ENCODE data around the gene BLOC1S5.

Gene BLOC1S5

GRCh38 chr6:8084586-8084985 is 20.4 kb upstream of the BLOC1S5 start:
- Histone ChIP-seq H4K91ac (ENCODE audit: low read length) (no peak overlapping the region), H3K14ac (ENCODE audit: low read length in 2 of 2) (no peak overlapping the region), H2AK5ac (ENCODE audit: low read length, severe bottlenecking) (peak overlapping the region; percentile 39), H2BK15ac (ENCODE audit: low read depth, poor library complexity, severe bottlenecking) (no peak overlapping the region), H3K36me3 (ENCODE audit: control insufficient read depth in 1 of 2, insufficient read depth in 2 of 2, low read depth in 1 of 2, low read length in 2 of 2) (peaks cover 20 to 30% of the 10 kb centered on the region in 2 experiments), H3K4me1 (ENCODE audit: control insufficient read depth, insufficient read depth, low read depth, low read length) (peaks cover 7% of the 10 kb centered on the region), H3K9ac (ENCODE audit: low read length) (peak overlapping the region; percentile 77), H3K79me1 (replicated peaks; ENCODE audit: low read length, poor library complexity, severe bottlenecking) (peaks cover 11% of the 10 kb centered on the region), H2BK5ac (ENCODE audit: low read depth, low read length, poor library complexity, severe bottlenecking) (peak overlapping the region; percentile 31), H3K18ac (ENCODE audit: low read depth in 1 of 2, low read length in 2 of 2) (no peak overlapping the region), H2AFZ (ENCODE audit: low read depth, low read length) (no peak overlapping the region), H3K4ac (ENCODE audit: low read depth in 1 of 2, low read length in 2 of 2) (no peak overlapping the region), H3K23ac (ENCODE audit: low read length in 2 of 2) (no peak overlapping the region), H3K27me3 (ENCODE audit: control insufficient read depth in 1 of 2, insufficient read depth in 1 of 2, low read length in 2 of 2) (no peaks in the 10 kb centered on the region), H3K27ac (ENCODE audit: low read length, poor library complexity, severe bottlenecking) (peak overlapping the region; percentile 96), H2BK120ac (ENCODE audit: low read depth, low read length) (no peak overlapping the region), H3K4me2 (ENCODE audit: low read length, poor library complexity, severe bottlenecking) (no peak overlapping the region), H3K9me3 (ENCODE audit: control insufficient read depth, low read length) (no peaks in the 10 kb centered on the region), H2BK12ac (ENCODE audit: low read length in 2 of 2) (peak overlapping the region in 1 of 2 experiments; percentile 80), H4K8ac (ENCODE audit: low read length) (no peak overlapping the region), H3K4me3 (ENCODE audit: insufficient read depth in 1 of 2, low read depth in 1 of 2, low read length in 2 of 2) (no peak overlapping the region)
- peak; percentile 49 for DNase-seq
- no CpG with 5 or more reads among the region's 4 CpGs for WGBS

GRCh38 chr6:8082954-8083858 is 19.0 kb upstream of the BLOC1S5 start:
- no peak overlapping the region for H3K23ac ChIP-seq (ENCODE audit: low read length in 2 of 2)
- H3K36me3 ChIP-seq (ENCODE audit: control insufficient read depth in 1 of 2, insufficient read depth in 2 of 2, low read depth in 1 of 2, low read length in 2 of 2): peaks cover 12 to 16% of the 10 kb centered on the region in 2 experiments
- peak; percentile 90 for DNase-seq
- no peaks in the 10 kb centered on the region for H3K9me3 ChIP-seq (ENCODE audit: control insufficient read depth, low read length)
- H3K4me2 ChIP-seq (ENCODE audit: low read length, poor library complexity, severe bottlenecking): no peak overlapping the region
- no peak overlapping the region for H3K14ac ChIP-seq (ENCODE audit: low read length in 2 of 2)
- 28% methylated on average over 10 of the region's 11 CpGs for WGBS
- H3K4me3 ChIP-seq (ENCODE audit: insufficient read depth in 1 of 2, low read depth in 1 of 2, low read length in 2 of 2): no peak overlapping the region
- H2AK5ac ChIP-seq (ENCODE audit: low read length, severe bottlenecking): peak overlapping the region; percentile 64
- H3K79me1 ChIP-seq (replicated peaks; ENCODE audit: low read length, poor library complexity, severe bottlenecking): peaks cover 8% of the 10 kb centered on the region
- H3K18ac ChIP-seq (ENCODE audit: low read depth in 1 of 2, low read length in 2 of 2): peak overlapping the region in 1 of 2 experiments; percentile 2
- no peak overlapping the region for H4K8ac ChIP-seq (ENCODE audit: low read length)
- H2BK15ac ChIP-seq (ENCODE audit: low read depth, poor library complexity, severe bottlenecking): no peak overlapping the region
- no peaks in the 10 kb centered on the region for H3K27me3 ChIP-seq (ENCODE audit: control insufficient read depth in 1 of 2, insufficient read depth in 1 of 2, low read length in 2 of 2)
- peak overlapping the region; percentile 77 for H3K9ac ChIP-seq (ENCODE audit: low read length)
- H4K91ac ChIP-seq (ENCODE audit: low read length): no peak overlapping the region
- H2BK12ac ChIP-seq (ENCODE audit: low read length in 2 of 2): peak overlapping the region; percentile 28 to 37
- H3K27ac ChIP-seq (ENCODE audit: low read length, poor library complexity, severe bottlenecking): peak overlapping the region; percentile 96
- H2BK5ac ChIP-seq (ENCODE audit: low read depth, low read length, poor library complexity, severe bottlenecking): no peak overlapping the region
- H3K4me1 ChIP-seq (ENCODE audit: control insufficient read depth, insufficient read depth, low read depth, low read length): peaks cover 10% of the 10 kb centered on the region
- H2AFZ ChIP-seq (ENCODE audit: low read depth, low read length): no peak overlapping the region
- H2BK120ac ChIP-seq (ENCODE audit: low read depth, low read length): no peak overlapping the region
- H3K4ac ChIP-seq (ENCODE audit: low read depth in 1 of 2, low read length in 2 of 2): no peak overlapping the region

GRCh38 chr6:8082572-8082953 is 18.4 kb upstream of the BLOC1S5 start:
- peak overlapping the region; percentile 96 for H3K27ac ChIP-seq (ENCODE audit: low read length, poor library complexity, severe bottlenecking)
- no peak overlapping the region for H2AFZ ChIP-seq (ENCODE audit: low read depth, low read length)
- 100% methylated on average over 1 of the region's 1 CpG for WGBS
- H2BK12ac ChIP-seq (ENCODE audit: low read length in 2 of 2): no peak overlapping the region
- H2BK5ac ChIP-seq (ENCODE audit: low read depth, low read length, poor library complexity, severe bottlenecking): no peak overlapping the region
- no peak overlapping the region for H3K18ac ChIP-seq (ENCODE audit: low read depth in 1 of 2, low read length in 2 of 2)
- H2AK5ac ChIP-seq (ENCODE audit: low read length, severe bottlenecking): peak overlapping the region; percentile 64
- H3K4me1 ChIP-seq (ENCODE audit: control insufficient read depth, insufficient read depth, low read depth, low read length): peaks cover 12% of the 10 kb centered on the region
- H3K27me3 ChIP-seq (ENCODE audit: control insufficient read depth in 1 of 2, insufficient read depth in 1 of 2, low read length in 2 of 2): no peaks in the 10 kb centered on the region
- peaks cover 7 to 10% of the 10 kb centered on the region in 2 experiments for H3K36me3 ChIP-seq (ENCODE audit: control insufficient read depth in 1 of 2, insufficient read depth in 2 of 2, low read depth in 1 of 2, low read length in 2 of 2)
- no peak overlapping the region for H2BK120ac ChIP-seq (ENCODE audit: low read depth, low read length)
- no peak overlapping the region for H2BK15ac ChIP-seq (ENCODE audit: low read depth, poor library complexity, severe bottlenecking)
- no peaks in the 10 kb centered on the region for H3K9me3 ChIP-seq (ENCODE audit: control insufficient read depth, low read length)
- peaks cover 4% of the 10 kb centered on the region for H3K79me1 ChIP-seq (replicated peaks; ENCODE audit: low read length, poor library complexity, severe bottlenecking)
- no peak overlapping the region for H3K4me2 ChIP-seq (ENCODE audit: low read length, poor library complexity, severe bottlenecking)
- no peak overlapping the region for H4K91ac ChIP-seq (ENCODE audit: low read length)
- H3K14ac ChIP-seq (ENCODE audit: low read length in 2 of 2): no peak overlapping the region
- peak overlapping the region; percentile 77 for H3K9ac ChIP-seq (ENCODE audit: low read length)
- no peak overlapping the region for H3K4ac ChIP-seq (ENCODE audit: low read depth in 1 of 2, low read length in 2 of 2)
- H3K23ac ChIP-seq (ENCODE audit: low read length in 2 of 2): no peak overlapping the region
- no peak overlapping the region for H4K8ac ChIP-seq (ENCODE audit: low read length)
- no peak for DNase-seq
- H3K4me3 ChIP-seq (ENCODE audit: insufficient read depth in 1 of 2, low read depth in 1 of 2, low read length in 2 of 2): no peak overlapping the region

GRCh38 chr6:8080362-8081151 is 16.4 kb upstream of the BLOC1S5 start:
- Histone ChIP-seq H3K4me2 (ENCODE audit: low read length, poor library complexity, severe bottlenecking) (peak overlapping the region; percentile 13), H2BK120ac (ENCODE audit: low read depth, low read length) (no peak overlapping the region), H2BK12ac (ENCODE audit: low read length in 2 of 2) (no peak overlapping the region), H2AFZ (ENCODE audit: low read depth, low read length) (no peak overlapping the region), H4K8ac (ENCODE audit: low read length) (no peak overlapping the region), H3K79me1 (replicated peaks; ENCODE audit: low read length, poor library complexity, severe bottlenecking) (peaks cover 2% of the 10 kb centered on the region), H3K27me3 (ENCODE audit: control insufficient read depth in 1 of 2, insufficient read depth in 1 of 2, low read length in 2 of 2) (no peaks in the 10 kb centered on the region), H3K4me1 (ENCODE audit: control insufficient read depth, insufficient read depth, low read depth, low read length) (peaks cover 8% of the 10 kb centered on the region), H3K4me3 (ENCODE audit: insufficient read depth in 1 of 2, low read depth in 1 of 2, low read length in 2 of 2) (peak overlapping the region in 1 of 2 experiments; percentile 32), H3K9me3 (ENCODE audit: control insufficient read depth, low read length) (no peaks in the 10 kb centered on the region), H2BK5ac (ENCODE audit: low read depth, low read length, poor library complexity, severe bottlenecking) (no peak overlapping the region), H2AK5ac (ENCODE audit: low read length, severe bottlenecking) (peak overlapping the region; percentile 55), H3K4ac (ENCODE audit: low read depth in 1 of 2, low read length in 2 of 2) (no peak overlapping the region), H3K36me3 (ENCODE audit: control insufficient read depth in 1 of 2, insufficient read depth in 2 of 2, low read depth in 1 of 2, low read length in 2 of 2) (no peaks in the 10 kb centered on the region), H2BK15ac (ENCODE audit: low read depth, poor library complexity, severe bottlenecking) (no peak overlapping the region), H3K18ac (ENCODE audit: low read depth in 1 of 2, low read length in 2 of 2) (no peak overlapping the region), H3K14ac (ENCODE audit: low read length in 2 of 2) (no peak overlapping the region), H3K9ac (ENCODE audit: low read length) (peak overlapping the region; percentile 74), H3K23ac (ENCODE audit: low read length in 2 of 2) (no peak overlapping the region), H4K91ac (ENCODE audit: low read length) (no peak overlapping the region), H3K27ac (ENCODE audit: low read length, poor library complexity, severe bottlenecking) (peak overlapping the region; percentile 88)
- WGBS: 81% methylated on average over 3 of the region's 4 CpGs
- DNase-seq: peak; percentile 71

All from mesenchymal stem cell (in vitro differentiated cells and primary cell).